HG03460 (cell line): ENCODE results near the gene GAB2.

Experiments used
- ATAC-seq: cut with Tn5 transposase; IDR thresholded peaks from one replicate; pipeline ENCODE4 v1.9.1; 2021; ENCODE audit not compliant: unreplicated experiment

The GAB2 gene

DNA sequence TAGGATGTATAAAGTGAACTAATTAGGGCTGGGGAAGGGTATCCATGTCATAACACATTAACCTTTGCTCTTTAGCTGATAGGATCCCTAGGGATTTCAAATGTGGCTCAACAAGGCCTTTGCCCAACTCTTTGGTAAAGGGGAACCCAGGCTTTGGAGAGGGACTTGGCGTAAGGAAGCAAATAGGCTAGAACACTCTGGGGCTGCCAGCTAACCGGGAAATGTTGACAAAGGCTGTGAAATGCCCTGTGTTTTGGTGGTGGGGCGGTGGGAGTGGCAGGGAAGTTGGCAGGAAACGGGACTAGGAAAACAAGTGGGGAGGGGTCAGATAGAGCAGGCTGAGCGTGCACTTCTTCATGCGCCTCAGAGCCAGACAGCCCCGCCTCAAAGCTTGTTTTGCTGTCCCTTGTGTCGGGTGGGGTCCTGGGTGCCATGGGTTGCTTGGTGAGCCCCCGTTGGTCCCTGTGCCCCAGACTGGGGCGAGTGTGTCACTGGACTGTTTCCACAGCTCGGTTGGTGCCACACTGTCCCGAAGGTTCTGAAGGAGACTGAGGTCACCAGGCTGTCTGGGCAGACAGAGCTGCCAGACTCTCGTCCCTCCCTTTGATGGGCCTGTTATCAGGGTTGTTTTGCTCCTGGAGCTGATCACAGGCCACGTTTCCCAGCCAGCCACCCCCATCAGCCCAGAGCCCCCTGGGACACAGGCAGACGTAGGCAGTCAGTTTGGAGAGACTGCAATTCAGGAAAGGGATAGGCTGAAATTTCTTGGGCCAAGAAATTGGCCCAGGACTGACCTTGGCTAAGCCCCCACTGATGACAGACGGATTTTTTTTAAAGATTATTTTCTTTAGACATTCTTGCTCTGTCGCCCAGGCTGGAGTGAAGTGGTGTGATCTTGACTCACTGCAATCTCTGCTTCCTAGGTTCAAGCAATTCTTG lies 248.8 kb downstream of the GAB2 start:
- ATAC-seq: no peak

DNA sequence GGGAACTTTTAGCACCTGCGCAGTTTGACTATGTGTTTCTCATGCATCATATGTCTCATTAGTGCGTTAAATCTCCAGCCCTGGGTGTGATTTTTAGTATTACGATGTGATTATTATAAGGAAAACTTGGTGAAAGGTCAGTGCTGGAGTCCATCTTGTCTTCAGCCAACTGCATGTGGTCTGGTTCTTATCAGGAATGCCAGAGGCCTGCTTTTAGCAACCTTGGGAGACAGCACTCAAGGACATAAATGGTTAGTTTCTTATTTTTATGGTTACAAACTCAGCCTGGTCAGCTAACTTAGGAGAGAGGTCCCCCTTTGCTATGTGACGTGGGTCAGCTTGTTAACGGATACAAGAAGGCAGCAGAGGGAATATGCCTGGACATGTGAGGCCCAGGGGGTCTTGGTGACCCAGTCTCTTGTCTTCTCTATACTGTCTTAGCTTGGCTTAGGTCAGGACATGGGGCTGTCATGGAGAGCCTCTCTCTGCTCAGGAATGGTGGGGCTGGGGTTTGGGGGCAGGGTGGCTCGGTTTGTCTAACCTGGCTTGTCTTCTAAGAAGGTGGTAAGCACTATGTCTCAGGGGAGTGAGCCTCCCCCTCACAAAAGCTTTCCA lies 250.7 kb downstream of the GAB2 start:
- no peak for ATAC-seq
